8988T (cell line): ENCODE results near the gene DAB2.
"Not testable (repeated sequence)": the region's sequence is repeated elsewhere in the genome, so short reads cannot be mapped to it uniquely, and the experiment has no call there.

Source experiments
- DNase-seq: peaks from one replicate; pipeline ENCODE4 v3.0.0; 2011

DAB2 gene

GRCh38 chr5:39417979-39418378 is 6.8 kb downstream of the DAB2 start:
- no peak for DNase-seq

GRCh38 chr5:39415201-39415600 is 9.6 kb downstream of the DAB2 start:
- DNase-seq: no peak

GRCh38 chr5:39414426-39414825 is 10.4 kb downstream of the DAB2 start:
- DNase-seq: no peak

GRCh38 chr5:39413771-39414170 is 11.0 kb downstream of the DAB2 start:
- no peak for DNase-seq

- DNase-seq: no peak
Observed at GRCh38 chr5:39412721-39413394, 11.9 kb downstream of the DAB2 start.

GRCh38 chr5:39411985-39412384 is 12.8 kb downstream of the DAB2 start:
- DNase-seq: no peak

- DNase-seq: no peak
Observed at GRCh38 chr5:39411061-39411460, 13.7 kb downstream of the DAB2 start.

- DNase-seq: no peak
Observed at GRCh38 chr5:39409033-39409432, 15.7 kb downstream of the DAB2 start.

- no peak for DNase-seq
Observed at GRCh38 chr5:39405083-39405843, 19.5 kb downstream of the DAB2 start.

GRCh38 chr5:39403761-39404160 is 21.0 kb downstream of the DAB2 start:
- DNase-seq: not testable (repeated sequence)

GRCh38 chr5:39402140-39402539 is 22.6 kb downstream of the DAB2 start:
- not testable (repeated sequence) for DNase-seq

GRCh38 chr5:39400713-39401578 is 23.8 kb downstream of the DAB2 start:
- DNase-seq: no peak

GRCh38 chr5:39399135-39400036 is 25.4 kb downstream of the DAB2 start:
- no peak for DNase-seq

- DNase-seq: no peak
Observed at GRCh38 chr5:39396843-39397242, 27.9 kb downstream of the DAB2 start.

- DNase-seq: no peak
Observed at GRCh38 chr5:39395521-39395920, 29.3 kb downstream of the DAB2 start.

- no peak for DNase-seq
Observed at GRCh38 chr5:39394946-39395345, 29.8 kb downstream of the DAB2 start.

- DNase-seq: no peak
Observed at GRCh38 chr5:39390945-39391344, 33.8 kb downstream of the DAB2 start.

GRCh38 chr5:39387293-39387692 is 37.5 kb downstream of the DAB2 start:
- DNase-seq: no peak

GRCh38 chr5:39384271-39384670 is 40.5 kb downstream of the DAB2 start:
- no peak for DNase-seq

GRCh38 chr5:39381376-39381775 is 43.4 kb downstream of the DAB2 start:
- no peak for DNase-seq

- DNase-seq: no peak
Observed at GRCh38 chr5:39379693-39380092, 45.1 kb downstream of the DAB2 start.

- DNase-seq: no peak
Observed at GRCh38 chr5:39377613-39378012, 47.2 kb downstream of the DAB2 start.
